ENCODE data around the gene VTI1B.

DNA sequence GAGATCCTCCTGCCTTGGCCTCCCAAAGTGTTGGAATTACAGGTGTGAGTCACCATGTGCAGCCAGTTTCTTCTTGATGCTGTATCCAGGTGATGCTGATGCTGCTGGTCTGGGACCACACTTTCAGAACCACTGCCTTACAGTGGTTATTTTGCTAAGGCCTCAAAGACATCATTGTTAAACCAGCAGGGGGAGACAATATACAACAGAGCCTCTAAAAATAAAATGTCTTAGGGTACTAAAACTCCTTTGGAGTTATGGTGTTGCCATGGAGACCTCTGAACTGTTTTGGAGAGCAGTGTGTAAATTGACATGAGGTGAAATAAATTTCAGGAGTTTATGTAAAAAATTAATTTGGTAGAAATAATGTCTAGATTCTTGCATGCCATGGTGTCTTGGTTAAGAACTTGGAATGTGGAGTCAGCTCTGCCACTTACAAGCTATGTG, 55.8 kb downstream of the VTI1B start:
- TF ChIP-seq, protein P1, sequence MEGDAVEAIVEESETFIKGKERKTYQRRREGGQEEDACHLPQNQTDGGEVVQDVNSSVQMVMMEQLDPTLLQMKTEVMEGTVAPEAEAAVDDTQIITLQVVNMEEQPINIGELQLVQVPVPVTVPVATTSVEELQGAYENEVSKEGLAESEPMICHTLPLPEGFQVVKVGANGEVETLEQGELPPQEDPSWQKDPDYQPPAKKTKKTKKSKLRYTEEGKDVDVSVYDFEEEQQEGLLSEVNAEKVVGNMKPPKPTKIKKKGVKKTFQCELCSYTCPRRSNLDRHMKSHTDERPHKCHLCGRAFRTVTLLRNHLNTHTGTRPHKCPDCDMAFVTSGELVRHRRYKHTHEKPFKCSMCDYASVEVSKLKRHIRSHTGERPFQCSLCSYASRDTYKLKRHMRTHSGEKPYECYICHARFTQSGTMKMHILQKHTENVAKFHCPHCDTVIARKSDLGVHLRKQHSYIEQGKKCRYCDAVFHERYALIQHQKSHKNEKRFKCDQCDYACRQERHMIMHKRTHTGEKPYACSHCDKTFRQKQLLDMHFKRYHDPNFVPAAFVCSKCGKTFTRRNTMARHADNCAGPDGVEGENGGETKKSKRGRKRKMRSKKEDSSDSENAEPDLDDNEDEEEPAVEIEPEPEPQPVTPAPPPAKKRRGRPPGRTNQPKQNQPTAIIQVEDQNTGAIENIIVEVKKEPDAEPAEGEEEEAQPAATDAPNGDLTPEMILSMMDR (IDR thresholded peaks at IDR 0.05): peak; percentile 72 to 78 (median 76)
- TF ChIP-seq POLR2A (IDR thresholded peaks at IDR 0.05; ENCODE audit: low read depth): no peak
- no peak for TF ChIP-seq POLR2AphosphoS5 (IDR thresholded peaks at IDR 0.05)

Measured in esophagus muscularis mucosa (tissue), 3 donors.